HG02970 (cell line): ENCODE results near the gene PITX3.
"Not testable (repeated sequence)": the region's sequence is repeated elsewhere in the genome, so short reads cannot be mapped to it uniquely, and the experiment has no call there.

Source experiments
- ATAC-seq: cut with Tn5 transposase; IDR thresholded peaks from one replicate; pipeline ENCODE4 v1.9.1; 2021; ENCODE audit warnings: mild to moderate bottlenecking, moderate library complexity, moderate number of reproducible peaks; ENCODE audit not compliant: unreplicated experiment, low FRiP score

Gene PITX3

GRCh38 chr10:102229810-102230263 lies 11.5 kb downstream of the PITX3 start:
- ATAC-seq, result no peak

GRCh38 chr10:102227050-102227449 lies 14.3 kb downstream of the PITX3 start:
- no peak for ATAC-seq

GRCh38 chr10:102226542-102226870 lies 14.8 kb downstream of the PITX3 start:
- ATAC-seq, result no peak

DNA sequence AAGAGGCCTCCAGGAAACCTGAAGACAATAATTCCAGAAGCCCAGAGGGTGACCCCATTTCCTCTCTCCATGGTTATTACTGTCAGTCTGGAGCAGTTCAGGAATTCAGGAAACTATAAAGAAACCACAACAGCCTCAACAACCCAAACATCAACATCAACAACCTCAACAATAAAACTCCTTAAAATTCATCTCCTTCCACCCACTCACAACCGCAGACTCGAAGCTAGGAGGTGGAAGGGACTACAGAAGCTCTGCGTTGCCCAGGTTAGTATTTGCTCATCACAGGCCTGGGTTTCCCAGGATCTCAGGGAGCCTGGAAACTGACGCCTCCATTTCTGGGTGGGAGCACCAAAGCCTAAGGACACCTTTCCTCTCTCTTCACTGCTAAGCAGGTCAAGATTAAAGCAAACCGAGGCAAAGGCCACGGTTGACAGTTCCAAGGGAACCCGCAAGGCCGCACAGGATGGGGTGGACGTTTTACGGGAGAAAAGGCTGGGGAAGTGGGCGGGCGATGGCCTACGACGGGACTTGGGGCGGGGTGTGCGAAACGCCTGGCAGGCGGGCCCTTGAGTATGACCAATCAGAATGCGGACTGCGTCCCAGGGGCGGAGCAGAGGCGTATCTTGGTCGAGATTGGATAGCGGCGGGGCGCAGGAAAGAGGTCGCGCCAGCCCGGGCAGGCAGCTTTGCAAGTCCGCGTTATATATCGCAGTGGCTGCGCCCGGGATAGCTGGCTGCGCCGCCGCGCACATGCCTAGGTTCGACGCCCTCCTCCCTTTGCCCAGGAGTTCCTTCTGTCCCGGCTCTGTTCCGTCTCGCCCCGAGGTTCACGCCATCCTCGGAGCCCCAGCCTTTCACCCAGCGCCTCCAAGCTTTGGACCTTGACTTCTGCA lies 15.4 kb downstream of the PITX3 start, which contains the start of gene ELOVL3:
ELOVL3 (plus strand) TSS at position 654 of the 896 bp plus-strand sequence. CDS start 250 bp downstream, outside the sequence.
- peak; percentile 64 for ATAC-seq

GRCh38 chr10:102222797-102223196 lies 18.5 kb downstream of the PITX3 start:
- ATAC-seq, result no peak

DNA sequence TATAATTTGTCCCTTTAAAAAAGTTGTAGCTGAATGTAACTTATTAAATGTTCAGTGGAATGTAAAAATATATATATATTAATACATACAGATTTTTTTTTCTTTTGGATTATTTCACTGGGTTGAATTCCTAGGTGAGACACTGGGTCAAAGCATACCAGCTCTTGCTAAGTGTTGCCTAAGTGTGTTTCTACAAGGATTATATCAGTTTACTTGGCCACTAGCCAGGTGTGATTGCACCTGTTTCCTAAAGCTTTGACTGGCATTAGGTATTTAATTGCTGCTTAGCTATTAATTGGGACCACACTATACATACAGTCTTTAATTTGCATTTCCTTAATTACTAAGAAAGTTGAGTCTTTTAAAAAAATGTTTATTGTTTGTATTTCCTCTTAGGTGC lies 20.7 kb downstream of the PITX3 start:
- ATAC-seq, result no peak

- no peak for ATAC-seq
Measured at GRCh38 chr10:102219370-102219769, 21.9 kb downstream of the PITX3 start.

GRCh38 chr10:102213599-102213998 lies 27.7 kb downstream of the PITX3 start:
- not testable (repeated sequence) for ATAC-seq

DNA sequence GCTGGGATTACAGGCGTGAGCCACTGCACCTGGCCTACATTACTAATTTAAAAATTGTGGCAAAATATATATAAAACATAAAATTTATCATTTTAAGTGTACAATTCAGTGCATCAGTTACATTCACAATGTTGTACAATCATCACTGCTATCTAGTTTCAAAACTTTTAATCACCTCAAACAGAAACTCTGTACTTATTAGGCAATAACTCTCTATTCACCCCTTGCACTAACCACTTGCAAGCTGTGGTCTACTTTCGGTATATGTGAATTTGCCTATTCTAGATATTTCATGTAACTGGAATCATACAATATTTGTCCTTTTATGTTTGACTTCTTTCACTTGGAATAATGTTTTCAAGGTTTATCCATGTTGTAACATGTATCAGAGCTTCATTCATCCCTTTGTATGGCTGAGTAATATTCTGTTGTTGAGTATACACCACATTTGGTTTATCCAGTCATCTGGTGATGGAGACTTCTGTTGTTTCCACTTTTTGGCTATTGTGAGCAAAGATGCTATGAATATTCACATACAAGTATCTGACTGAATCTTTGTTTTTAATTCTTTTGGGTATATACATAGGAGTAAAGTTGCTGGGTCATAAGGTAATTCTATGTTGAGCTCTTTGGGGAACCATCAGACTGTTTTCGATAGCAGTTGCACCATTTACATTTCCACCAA lies 29.6 kb downstream of the PITX3 start:
- ATAC-seq, result no peak

DNA sequence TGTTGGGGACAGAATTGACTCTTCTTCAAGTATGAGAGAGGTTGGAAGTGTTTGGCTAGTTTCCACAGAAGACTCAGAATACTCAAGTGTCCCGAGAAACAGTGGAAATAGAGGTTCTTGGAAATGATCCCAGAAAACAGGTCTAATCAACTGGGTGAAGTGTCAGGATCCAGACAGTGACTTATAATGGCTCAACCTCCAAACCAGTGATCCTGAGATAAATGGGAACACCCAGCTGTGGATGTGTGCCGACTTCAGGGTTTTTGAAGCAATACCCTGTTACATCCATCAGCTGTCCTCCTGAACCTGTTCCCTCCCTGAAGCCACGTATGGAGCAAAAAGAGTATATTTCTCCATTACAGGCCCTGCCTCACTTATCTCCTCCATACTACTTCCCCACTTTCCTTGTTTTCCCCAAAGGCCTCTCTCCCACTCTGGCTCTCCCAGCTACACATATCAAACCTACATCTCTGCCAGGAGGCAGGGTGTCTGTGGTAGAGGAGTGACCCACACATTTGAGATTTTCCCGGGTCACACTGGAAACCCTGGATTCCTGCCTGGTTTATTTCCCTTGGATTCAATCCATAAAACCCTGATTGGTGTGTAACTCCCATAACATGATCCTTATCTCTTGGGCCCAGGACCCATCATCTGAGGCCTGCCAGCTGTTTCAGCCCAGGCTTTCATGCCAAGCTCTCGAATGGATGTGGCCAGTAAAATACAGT lies 32.8 kb downstream of the PITX3 start:
- no peak for ATAC-seq

- no peak for ATAC-seq
Measured at GRCh38 chr10:102202386-102202785, 38.9 kb downstream of the PITX3 start.

DNA sequence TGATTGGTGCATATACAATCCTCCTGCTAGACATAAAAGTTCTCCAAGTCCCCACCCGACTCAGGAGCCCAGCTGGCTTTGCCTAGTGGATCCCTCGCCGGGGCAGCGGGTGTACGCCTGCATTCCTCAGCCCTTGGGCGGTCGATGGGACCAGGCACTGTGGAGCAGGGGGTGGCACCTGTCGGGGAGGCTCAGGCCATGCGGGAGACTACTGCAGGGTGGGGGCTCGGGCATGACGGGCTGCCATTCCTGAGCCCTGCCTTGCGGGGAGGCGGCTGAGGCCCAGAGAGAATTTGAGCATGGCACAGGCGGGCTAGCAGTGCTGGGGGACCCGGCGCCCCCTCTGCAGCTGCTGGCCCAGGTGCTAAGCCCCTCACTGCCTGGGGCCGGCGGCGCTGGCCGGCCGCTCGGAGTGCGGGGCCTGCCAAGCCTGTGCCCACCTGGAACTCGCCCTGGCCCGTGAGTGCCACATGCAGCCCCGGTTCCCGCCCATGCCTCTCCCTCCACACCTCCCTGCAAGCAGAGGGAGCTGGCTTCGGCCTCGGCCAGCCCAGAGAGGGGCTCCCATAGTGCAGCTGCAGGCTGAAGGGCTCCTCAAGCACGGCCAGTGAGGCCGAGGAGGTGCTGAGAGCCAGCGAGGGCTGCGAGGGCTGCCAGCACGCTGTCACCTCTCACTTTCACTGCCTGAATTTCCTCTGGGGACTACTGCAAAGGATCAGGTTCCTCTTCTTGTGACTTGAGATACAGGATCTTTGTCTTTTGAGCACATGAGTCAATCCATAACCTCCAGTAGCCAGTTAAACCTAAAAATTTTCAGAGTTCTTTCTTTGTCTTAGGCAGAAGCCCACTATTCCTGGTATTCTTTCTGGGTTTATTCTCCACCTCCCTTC lies 40.3 kb downstream of the PITX3 start:
- ATAC-seq, result no peak

DNA sequence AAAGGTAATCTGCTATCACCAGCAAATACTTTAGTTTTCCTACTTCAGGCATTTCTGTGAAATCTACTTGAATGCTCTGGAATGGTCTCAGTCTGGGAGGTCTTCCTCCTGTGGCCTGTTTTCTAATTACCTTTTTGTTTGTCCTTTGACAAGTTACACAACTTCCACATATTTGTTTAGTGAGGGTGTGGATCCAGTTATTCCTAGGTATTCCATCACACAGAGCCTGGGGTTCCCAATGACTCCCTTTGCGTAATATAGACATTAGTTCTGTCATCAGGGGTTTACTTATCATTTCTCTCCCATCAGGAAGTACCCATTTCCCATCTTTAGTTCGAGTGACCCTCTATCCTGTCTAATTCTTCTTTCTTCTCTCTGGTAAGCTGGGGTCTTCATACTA lies 43.3 kb downstream of the PITX3 start:
- no peak for ATAC-seq

DNA sequence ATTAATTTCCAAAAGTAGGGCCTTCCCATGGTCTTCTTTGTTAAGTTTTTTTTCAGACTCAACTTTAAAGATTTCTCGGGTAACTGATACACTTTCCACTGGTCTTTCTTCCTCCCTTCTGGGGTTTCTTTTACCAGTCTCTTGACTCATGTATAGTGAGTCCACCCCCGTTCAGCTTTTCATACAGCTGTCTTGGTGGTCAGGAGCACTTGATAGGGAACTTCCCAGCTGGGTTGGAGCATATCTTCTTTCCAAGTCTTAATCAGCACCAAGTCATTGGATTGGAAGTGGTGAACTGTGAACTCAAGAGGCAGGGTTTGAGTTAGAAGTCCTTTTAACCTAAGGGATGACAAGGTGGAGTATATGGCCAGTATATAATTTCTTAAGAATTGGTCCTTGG lies 44.4 kb downstream of the PITX3 start:
- ATAC-seq, result no peak

GRCh38 chr10:102195296-102195870 lies 45.9 kb downstream of the PITX3 start:
- no peak for ATAC-seq

GRCh38 chr10:102191956-102192355 lies 49.4 kb downstream of the PITX3 start:
- no peak for ATAC-seq

GRCh38 chr10:102188941-102189898 lies 52.1 kb downstream of the PITX3 start:
- not testable (repeated sequence) for ATAC-seq

- ATAC-seq, result no peak
Measured at GRCh38 chr10:102188298-102188940, 52.9 kb downstream of the PITX3 start.
